Measurements from ENCODE around the gene EML2. TPM values are rescaled to one million over a fixed set of nuclear protein-coding genes. Genes with fewer than 3 reads are reported as not detected.
A peak's percentile ranks its signal among the peaks of the same experiment; 100 is the strongest.

EML2 gene
- total RNA-seq, 4 donors from 2014 or later = 40.8 to 64.3 (median 60.0) TPM

DNA sequence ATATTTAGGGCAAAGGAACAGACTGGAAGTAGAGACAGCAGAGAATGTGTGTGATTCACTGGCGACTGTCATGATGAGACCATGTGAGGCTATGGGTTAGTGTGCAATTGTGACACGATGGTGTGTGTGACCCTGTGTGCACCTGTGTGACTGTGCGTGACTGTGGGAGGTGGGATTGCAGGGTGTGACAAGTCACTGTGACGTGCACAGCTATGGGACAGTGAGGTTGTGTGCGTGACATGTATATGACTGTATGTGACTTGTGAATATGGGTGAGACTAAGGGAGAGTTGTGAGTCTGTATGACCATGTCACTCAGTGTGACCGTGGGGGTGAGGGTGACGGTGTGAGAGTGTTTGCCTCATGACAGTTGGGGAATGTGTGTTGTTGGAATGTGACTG is 25.4 kb upstream of the EML2 start:
- peaks cover 56% of the 10 kb centered on the region for H3K27me3 ChIP-seq
- intact Hi-C loops (cut with DNase I; ENCODE audit: low total_unique reads) = no loop called here
- peak; percentile 30 for DNase-seq

DNA sequence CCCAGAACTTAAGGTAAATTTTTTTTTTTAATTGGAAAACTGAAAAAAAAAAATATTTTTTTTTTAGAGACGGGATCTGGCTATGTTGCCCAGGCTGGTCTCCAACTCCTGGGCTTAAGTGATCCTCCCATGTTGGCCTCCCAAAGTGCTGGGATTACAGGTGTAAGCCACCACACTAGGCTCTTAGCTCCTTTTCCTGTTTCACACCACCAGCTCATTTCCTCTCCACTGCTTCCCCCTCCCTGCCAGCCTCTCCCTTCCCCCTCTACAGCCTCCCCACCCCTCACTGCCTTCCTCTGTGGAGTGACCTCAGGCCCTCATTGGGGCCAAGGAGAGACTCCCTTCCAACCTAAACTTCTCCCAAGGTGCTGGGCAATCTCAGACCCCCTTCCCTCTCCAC is 24.6 kb upstream of the EML2 start:
- Histone ChIP-seq H3K36me3 (no peaks in the 10 kb centered on the region), H3K9me3 (no peaks in the 10 kb centered on the region), H3K27me3 (peaks cover 51% of the 10 kb centered on the region), H3K27ac (no peak overlapping the region), H3K4me3 (no peak overlapping the region), H3K4me1 (peaks cover 0 to 11% (median 9%) of the 10 kb centered on the region in 4 donors)
- TF ChIP-seq, protein P1, sequence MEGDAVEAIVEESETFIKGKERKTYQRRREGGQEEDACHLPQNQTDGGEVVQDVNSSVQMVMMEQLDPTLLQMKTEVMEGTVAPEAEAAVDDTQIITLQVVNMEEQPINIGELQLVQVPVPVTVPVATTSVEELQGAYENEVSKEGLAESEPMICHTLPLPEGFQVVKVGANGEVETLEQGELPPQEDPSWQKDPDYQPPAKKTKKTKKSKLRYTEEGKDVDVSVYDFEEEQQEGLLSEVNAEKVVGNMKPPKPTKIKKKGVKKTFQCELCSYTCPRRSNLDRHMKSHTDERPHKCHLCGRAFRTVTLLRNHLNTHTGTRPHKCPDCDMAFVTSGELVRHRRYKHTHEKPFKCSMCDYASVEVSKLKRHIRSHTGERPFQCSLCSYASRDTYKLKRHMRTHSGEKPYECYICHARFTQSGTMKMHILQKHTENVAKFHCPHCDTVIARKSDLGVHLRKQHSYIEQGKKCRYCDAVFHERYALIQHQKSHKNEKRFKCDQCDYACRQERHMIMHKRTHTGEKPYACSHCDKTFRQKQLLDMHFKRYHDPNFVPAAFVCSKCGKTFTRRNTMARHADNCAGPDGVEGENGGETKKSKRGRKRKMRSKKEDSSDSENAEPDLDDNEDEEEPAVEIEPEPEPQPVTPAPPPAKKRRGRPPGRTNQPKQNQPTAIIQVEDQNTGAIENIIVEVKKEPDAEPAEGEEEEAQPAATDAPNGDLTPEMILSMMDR (IDR thresholded peaks at IDR 0.05) = no peak
- TF ChIP-seq POLR2A (IDR thresholded peaks at IDR 0.05) (no peak), EP300 (IDR thresholded peaks at IDR 0.05; ENCODE audit: low read depth) (no peak)
- in situ Hi-C loops (cut with MboI; ENCODE audit: low pct_ligation_motif_present in 1 of 4, low pct_unique_long_range_greater_than_20kb in 1 of 4, low sequenced_read_pairs in 3 of 4) = no loop called here
- intact Hi-C loops (cut with DNase I; ENCODE audit: low total_unique reads) = no loop called here
- WGBS, 2 donors (ENCODE audit: low coverage in 1 of 2) = 71 to 100% methylated on average over 1 of the region's 1 CpG
- no peak for DNase-seq

More for the DNA sequence above, 25.4 kb upstream of the EML2 start:
- H3K4me3 ChIP-seq = no peak overlapping the region
- no peak overlapping the region for H3K27ac ChIP-seq
- no peak for TF ChIP-seq POLR2AphosphoS5 (IDR thresholded peaks at IDR 0.05)
- no peaks in the 10 kb centered on the region for H3K36me3 ChIP-seq
- peaks cover 0 to 18% (median 17%) of the 10 kb centered on the region in 4 donors for H3K4me1 ChIP-seq
- 58 to 72% methylated on average over 7 of the region's 7 CpGs for WGBS, 2 donors (ENCODE audit: low coverage in 1 of 2)
- in situ Hi-C loops (cut with MboI; ENCODE audit: low pct_ligation_motif_present in 1 of 4, low pct_unique_long_range_greater_than_20kb in 1 of 4, low sequenced_read_pairs in 3 of 4) = no loop called here
- H3K9me3 ChIP-seq = no peaks in the 10 kb centered on the region

DNA sequence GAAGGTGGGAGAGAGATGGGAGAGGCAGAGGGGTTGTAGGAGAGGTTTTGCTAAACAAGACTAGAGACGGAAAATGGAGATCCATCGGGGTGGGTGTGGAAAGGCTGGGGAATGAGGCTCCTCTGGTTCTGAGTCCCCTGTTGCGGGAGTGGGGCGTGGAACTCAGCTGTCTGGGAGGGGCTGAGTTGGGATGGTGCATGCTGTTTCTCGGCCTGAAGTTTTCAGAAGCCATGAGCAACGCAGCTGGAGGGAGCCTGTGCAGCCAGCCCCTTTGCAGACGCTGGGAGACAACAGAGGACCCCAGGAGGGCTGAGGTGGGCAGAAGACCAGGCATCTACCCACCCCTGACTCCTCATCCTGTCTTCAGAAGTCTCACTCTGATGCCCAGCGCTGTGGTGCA is 21.4 kb upstream of the EML2 start:
- no peak for DNase-seq
- H3K4me3 ChIP-seq = no peak overlapping the region
- H3K4me1 ChIP-seq = no peaks in the 10 kb centered on the region
- H3K36me3 ChIP-seq = no peaks in the 10 kb centered on the region
- in situ Hi-C loops (cut with MboI; ENCODE audit: low pct_ligation_motif_present in 1 of 4, low pct_unique_long_range_greater_than_20kb in 1 of 4, low sequenced_read_pairs in 3 of 4) = no loop called here
- H3K9me3 ChIP-seq = no peaks in the 10 kb centered on the region
- peaks cover 28% of the 10 kb centered on the region for H3K27me3 ChIP-seq
- 34 to 52% methylated on average over 4 to 8 of the region's 8 CpGs for WGBS, 2 donors (ENCODE audit: low coverage in 1 of 2)
- H3K27ac ChIP-seq = no peak overlapping the region
- intact Hi-C loops (cut with DNase I; ENCODE audit: low total_unique reads) = no loop called here
- TF ChIP-seq EP300 (IDR thresholded peaks at IDR 0.05; ENCODE audit: low read depth) = no peak
- TF ChIP-seq, protein P1 (IDR thresholded peaks at IDR 0.05) = no peak

DNA sequence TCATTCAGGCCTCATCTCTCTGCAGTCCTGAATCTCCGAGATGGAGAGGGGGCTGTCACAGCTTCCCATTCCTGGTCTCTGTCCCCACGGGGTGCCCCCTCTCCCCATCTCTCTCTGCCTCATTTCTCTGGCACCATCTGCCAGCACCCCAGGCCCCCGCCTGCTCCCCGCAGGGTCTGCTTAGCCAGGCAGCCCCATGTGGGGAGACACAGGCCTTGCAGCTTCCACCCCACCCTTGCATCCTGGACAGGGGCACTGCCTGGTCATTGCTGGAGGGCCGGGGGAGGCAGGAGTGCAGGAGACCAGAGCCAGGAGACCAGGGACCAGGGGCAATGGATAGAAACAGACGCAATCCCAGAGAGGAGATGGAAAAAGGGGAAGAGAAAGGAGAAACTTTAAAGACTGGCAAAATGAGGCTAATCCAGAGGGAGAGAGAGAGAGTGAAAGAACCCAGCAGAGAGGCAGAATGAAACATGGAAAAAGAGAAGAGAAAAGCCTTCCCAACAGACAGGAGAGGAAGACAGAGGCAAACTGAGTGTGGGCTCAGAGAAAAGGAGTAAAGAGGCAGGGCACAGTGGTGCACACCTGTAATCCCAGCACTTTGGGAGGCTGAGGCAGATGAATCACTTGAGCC is 20.0 kb upstream of the EML2 start:
- Histone ChIP-seq H3K4me3 (no peak overlapping the region), H3K27ac (no peak overlapping the region), H3K9me3 (no peaks in the 10 kb centered on the region), H3K27me3 (peaks cover 25% of the 10 kb centered on the region), H3K36me3 (no peaks in the 10 kb centered on the region), H3K4me1 (no peaks in the 10 kb centered on the region)
- intact Hi-C loops (cut with DNase I; ENCODE audit: low total_unique reads) (no loop called here), in situ Hi-C loops (cut with MboI; ENCODE audit: low pct_ligation_motif_present in 1 of 4, low pct_unique_long_range_greater_than_20kb in 1 of 4, low sequenced_read_pairs in 3 of 4) (no loop called here)
- 52 to 66% methylated on average over 2 to 6 of the region's 6 CpGs for WGBS, 2 donors (ENCODE audit: low coverage in 1 of 2)
- no peak for TF ChIP-seq POLR2AphosphoS5 (IDR thresholded peaks at IDR 0.05)
- TF ChIP-seq POLR2A (IDR thresholded peaks at IDR 0.05) = no peak
- TF ChIP-seq EP300 (IDR thresholded peaks at IDR 0.05; ENCODE audit: low read depth) = no peak
- TF ChIP-seq, protein P1 (IDR thresholded peaks at IDR 0.05) = no peak
- no peak for DNase-seq

Data from transverse colon (tissue), 4 donors.